Erythroblast (primary cell): ENCODE measurements around the gene SLC35F6.

Source experiments
- GATA1 ChIP-seq: IDR thresholded peaks from 2 replicates; pipeline ENCODE4 v1.6.1; 2011; ENCODE audit warnings: low read depth, mild to moderate bottlenecking, control low read depth, low read length, moderate library complexity
- POLR2A ChIP-seq: IDR thresholded peaks from 2 replicates; pipeline ENCODE4 v1.6.1; 2011; ENCODE audit warnings: mild to moderate bottlenecking, low read length

DNA sequence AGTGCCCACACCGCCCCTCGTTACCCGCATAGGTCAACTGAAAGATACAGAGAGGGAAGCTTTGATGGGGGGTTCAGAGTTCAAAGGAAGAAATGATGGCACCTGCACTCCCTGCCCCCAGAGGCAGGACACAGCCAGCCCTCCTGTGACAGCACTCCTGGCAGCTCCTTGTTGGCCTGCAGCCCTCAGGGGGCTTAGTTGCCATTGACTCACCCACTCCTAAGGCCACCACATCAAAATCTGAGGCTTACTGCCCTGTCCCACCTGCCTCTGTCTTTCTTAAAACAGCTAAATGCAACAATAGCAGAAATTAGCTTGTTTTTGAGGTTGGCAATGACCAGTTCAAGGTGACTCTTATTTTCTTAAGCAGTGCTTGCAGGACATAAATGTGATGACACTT lies 31.6 kb upstream of the SLC35F6 start:
- TF ChIP-seq POLR2A (no peak), GATA1 (no peak)
